ENCODE results near the gene OSGEP. TPM values are rescaled to one million over a fixed set of nuclear protein-coding genes. Genes with fewer than 3 reads are reported as not detected.

Gene OSGEP
- total and polyA plus RNA-seq, 2 of the 13 experiments (the other 11 are each of a cell fraction or from before 2014, with no cell fraction given) = 39.7 to 41.1 TPM

DNA sequence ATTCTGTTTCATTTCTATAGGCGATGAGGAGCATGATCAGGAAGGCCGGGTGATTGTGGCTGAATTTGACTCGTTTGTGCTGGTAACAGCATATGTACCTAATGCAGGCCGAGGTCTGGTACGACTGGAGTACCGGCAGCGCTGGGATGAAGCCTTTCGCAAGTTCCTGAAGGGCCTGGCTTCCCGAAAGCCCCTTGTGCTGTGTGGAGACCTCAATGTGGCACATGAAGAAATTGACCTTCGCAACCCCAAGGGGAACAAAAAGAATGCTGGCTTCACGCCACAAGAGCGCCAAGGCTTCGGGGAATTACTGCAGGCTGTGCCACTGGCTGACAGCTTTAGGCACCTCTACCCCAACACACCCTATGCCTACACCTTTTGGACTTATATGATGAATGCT is 2.4 kb upstream of the OSGEP start (continued):
- TF ChIP-seq, protein P1, sequence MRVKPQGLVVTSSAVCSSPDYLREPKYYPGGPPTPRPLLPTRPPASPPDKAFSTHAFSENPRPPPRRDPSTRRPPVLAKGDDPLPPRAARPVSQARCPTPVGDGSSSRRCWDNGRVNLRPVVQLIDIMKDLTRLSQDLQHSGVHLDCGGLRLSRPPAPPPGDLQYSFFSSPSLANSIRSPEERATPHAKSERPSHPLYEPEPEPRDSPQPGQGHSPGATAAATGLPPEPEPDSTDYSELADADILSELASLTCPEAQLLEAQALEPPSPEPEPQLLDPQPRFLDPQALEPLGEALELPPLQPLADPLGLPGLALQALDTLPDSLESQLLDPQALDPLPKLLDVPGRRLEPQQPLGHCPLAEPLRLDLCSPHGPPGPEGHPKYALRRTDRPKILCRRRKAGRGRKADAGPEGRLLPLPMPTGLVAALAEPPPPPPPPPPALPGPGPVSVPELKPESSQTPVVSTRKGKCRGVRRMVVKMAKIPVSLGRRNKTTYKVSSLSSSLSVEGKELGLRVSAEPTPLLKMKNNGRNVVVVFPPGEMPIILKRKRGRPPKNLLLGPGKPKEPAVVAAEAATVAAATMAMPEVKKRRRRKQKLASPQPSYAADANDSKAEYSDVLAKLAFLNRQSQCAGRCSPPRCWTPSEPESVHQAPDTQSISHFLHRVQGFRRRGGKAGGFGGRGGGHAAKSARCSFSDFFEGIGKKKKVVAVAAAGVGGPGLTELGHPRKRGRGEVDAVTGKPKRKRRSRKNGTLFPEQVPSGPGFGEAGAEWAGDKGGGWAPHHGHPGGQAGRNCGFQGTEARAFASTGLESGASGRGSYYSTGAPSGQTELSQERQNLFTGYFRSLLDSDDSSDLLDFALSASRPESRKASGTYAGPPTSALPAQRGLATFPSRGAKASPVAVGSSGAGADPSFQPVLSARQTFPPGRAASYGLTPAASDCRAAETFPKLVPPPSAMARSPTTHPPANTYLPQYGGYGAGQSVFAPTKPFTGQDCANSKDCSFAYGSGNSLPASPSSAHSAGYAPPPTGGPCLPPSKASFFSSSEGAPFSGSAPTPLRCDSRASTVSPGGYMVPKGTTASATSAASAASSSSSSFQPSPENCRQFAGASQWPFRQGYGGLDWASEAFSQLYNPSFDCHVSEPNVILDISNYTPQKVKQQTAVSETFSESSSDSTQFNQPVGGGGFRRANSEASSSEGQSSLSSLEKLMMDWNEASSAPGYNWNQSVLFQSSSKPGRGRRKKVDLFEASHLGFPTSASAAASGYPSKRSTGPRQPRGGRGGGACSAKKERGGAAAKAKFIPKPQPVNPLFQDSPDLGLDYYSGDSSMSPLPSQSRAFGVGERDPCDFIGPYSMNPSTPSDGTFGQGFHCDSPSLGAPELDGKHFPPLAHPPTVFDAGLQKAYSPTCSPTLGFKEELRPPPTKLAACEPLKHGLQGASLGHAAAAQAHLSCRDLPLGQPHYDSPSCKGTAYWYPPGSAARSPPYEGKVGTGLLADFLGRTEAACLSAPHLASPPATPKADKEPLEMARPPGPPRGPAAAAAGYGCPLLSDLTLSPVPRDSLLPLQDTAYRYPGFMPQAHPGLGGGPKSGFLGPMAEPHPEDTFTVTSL (CRISPR knock-in tag; IDR thresholded peaks at IDR 0.05; ENCODE audit: borderline replicate concordance) = no peak
- 0 out of 2 replicates have a peak, but pooled peaks have one; percentile 23 for TF ChIP-seq RXRA (CRISPR knock-in tag; IDR thresholded peaks at IDR 0.05)
- TF ChIP-seq PTBP1 (IDR thresholded peaks at IDR 0.05; ENCODE audit: low read depth, low read length, poor library complexity, severe bottlenecking) = no peak
- no peak for TF ChIP-seq YEATS2 (CRISPR knock-in tag; IDR thresholded peaks at IDR 0.05; ENCODE audit: borderline replicate concordance)
- 0 out of 4 replicates have a peak, but pooled peaks have one; percentile 22 to 53 for TF ChIP-seq POLR2A (IDR thresholded peaks at IDR 0.05; ENCODE audit: insufficient read depth in 1 of 2, low read depth in 2 of 2, low read length in 2 of 2)
- 0 out of 2 replicates have a peak, but pooled peaks have one; percentile 20 for TF ChIP-seq PHF21A (CRISPR knock-in tag; IDR thresholded peaks at IDR 0.05)
